ENCODE measurements around the gene CEP350.

Gene CEP350

DNA sequence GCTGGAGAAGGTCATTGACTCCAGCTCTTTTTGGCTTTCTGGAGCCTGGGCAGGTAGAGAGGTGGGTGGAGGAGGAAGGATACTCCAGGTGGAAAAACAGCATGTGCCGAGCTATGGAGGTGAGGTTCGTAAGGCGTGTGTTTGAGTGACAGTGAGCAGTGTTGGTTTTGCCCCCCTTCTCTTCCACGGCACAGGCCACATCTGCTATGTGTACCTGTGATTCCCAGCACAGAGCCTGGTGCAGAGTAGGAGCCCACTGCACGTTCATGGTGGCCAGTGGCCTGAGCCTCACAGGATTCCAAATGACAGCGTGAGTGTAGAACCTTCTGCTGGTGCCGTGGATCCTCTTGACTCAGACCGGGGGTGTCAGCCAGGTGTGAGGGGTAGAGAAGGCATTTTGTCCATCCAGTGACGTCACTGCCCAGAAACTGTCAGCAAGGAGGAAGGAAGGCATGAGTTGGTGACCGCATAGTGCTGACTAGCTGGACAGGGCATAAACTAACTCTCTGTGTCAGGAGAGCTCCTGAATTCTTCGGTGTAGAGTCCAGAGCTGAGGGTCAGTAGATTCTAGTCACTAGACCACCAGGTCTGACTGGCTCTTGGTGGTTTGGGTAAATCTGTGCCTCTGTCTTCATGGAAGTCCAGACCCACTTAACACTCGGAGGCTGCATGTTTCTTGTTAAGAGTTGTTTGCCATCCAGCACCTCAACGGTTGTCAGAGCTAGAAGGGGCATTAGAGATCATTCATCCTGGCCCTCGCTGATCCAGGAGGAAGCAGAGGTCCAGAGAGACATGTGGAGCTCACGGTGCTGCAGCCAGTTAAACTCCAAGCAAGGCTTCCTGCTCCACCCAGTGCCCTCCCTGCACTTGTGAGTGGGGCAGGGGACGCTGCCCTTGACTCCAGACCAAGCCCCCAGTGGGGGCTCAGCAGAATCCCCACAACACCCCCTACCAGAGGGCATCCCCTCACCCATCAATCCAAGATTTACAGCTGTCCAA is 203.8 kb downstream of the CEP350 start:
- DNase-seq, result no peak

DNA sequence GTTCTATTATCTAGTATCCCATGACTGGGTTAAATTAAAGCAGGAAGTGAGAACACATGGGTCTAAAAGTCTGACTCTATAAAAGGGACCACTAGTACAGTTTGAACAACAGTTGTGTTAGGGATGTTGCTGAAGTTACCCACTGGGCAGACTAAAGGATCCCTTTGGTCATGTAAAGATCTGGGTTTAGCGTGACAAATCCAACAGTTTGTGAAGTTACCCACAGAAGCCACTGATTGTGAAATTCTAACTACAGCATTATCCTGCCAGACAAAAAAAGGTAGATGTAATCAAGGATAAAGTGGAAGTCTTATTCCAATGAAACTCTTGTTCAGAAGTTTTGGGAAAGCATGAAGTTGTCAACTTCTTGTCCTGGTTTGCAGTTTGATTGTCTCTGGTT is 205.7 kb downstream of the CEP350 start:
- DNase-seq, result no peak

DNA sequence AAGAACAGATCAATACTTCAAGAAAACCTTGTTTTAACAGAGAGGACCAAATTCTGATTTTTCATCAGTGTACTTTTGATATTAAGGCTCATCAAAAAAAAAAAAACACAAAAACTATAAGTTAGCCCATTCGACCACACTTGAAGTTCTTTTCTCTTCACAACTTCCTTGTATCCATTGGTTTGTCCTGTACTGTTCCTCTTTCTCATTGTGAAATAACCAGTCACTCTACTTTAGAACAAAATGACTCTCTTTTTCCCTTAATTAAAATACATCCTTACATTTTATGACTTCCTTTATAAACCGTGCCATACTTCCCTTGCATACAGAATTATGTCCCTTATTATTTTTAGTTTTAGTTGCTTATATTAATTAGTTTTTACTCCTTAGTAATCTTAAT is 208.4 kb downstream of the CEP350 start:
- no peak for DNase-seq
